Eye (tissue), 1 donor: Measurements from ENCODE around the gene NXPH4.

Experiments used
- DNase-seq: peaks from one replicate; pipeline ENCODE4 v3.0.0-alpha.2; 2015

NXPH4 gene

DNA sequence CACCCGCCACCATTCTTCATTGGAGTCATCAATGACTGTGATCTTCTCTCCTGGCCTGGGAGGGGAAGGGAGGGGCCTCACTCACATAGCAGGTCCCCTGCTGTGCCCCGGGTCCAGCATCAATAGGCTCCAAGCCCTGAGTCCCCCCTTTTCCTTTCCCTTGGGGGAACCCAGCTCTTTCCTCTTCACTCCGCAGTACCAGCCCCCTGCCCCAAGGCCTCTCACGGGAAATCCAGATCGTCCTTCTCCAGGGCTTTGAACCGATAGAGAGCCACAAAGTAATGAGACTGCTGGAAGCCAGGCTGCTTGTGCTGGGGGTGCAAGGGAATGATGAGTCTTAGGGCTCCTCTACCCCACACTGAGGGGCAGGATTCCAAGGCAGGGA lies 27.7 kb downstream of the NXPH4 start:
- DNase-seq, result no peak

DNA sequence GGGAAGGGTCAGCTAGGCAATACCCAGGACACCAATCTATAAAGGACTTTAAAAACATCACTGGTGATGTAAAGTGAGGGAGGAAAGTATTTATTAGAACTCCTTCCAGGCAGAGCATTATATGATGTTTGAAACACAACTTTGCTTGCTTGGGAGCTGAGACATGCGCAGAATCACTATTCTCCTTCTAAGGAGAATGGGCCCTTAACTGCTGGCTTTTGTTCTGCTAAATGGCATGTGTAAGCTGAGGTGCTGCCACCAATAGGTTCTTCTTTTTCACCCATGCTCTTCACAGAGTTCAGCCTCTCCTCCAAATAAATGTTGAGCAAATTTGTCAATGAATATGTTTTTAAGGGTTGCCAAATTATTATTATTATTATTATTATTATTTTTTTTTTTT lies 30.4 kb downstream of the NXPH4 start:
- DNase-seq, result no peak

DNA sequence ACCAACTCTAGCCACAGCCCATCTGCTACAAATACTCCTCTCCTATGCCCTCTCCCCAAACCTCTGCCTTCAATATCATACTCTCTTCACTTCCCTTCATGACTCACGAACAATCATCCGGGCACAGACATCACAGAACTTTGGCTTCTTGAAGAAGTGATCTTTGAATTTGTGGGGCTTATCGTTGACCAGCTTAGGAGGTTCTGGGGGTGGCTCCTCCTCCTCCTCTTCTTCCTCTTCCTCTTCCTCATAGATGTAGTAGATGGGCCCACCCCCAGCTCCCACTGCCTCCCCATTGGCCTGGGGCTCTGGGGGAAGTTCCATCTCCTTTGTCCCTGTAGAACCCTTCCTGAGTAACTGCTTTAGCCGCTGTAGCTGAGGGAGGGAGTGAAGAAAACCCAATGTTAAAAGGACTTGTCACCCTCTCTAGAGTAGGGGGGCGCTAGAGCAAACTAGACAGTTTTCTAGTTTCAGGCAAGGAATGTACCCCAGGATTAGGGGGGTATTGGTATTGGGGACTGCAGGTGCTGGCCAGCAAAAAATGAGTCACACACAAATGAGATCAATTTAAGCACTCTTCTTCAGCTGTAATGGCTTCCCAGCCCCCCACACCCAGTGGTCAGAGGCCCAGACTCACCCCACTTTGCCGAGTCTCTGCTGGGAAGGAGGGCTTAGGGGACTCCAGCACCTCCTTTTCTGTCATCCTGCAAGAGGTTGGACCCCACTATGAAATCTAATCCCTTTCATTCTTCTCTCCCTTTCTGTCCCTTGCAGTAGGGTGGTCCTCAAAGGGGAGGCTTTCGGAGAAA lies 32.5 kb downstream of the NXPH4 start:
- DNase-seq, result no peak

DNA sequence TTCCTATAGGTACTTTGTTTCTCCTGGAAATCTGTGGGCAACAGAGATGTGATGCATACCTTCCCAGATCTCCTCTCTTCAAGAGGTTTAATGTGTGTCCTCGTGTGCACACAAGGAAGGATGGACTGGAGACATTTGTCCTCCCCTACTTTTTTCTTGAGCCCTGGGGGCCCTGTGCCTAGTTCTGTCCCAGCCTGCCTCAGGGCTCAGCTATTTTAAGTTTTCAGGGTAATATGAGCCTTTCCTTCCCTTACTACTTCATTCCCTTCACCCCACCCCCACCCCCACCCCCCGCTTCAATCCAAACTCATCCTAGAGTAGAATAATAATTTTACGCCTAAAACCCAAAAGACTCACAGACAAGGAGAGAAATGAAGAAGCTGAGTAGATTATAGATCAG lies 33.9 kb downstream of the NXPH4 start:
- no peak for DNase-seq

DNA sequence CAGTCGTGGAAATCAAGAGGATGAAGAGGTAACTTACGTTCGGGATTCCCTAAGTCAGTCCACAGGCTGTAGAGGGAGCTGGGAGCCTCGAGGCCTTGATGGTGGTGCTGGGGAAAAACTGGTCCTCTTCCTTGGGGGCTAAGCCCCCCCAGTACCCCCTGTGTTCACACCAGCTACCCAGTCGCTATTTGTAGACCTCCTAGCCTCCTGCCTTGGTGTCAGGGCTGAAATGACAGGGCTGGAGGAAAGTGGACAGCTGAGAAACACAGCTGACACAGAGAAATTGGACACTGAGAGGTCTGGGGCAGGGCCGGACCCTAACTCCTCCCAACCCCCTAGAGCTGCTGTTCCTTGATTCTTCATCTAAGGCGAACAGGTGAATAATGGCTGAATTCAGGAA lies 34.4 kb downstream of the NXPH4 start, which contains the start of gene STAC3:
TSS of gene STAC3 (minus strand) at position 232 of the 400 bp plus-strand sequence. CDS start 1,551 bp downstream, outside the sequence.
- no peak for DNase-seq

DNA sequence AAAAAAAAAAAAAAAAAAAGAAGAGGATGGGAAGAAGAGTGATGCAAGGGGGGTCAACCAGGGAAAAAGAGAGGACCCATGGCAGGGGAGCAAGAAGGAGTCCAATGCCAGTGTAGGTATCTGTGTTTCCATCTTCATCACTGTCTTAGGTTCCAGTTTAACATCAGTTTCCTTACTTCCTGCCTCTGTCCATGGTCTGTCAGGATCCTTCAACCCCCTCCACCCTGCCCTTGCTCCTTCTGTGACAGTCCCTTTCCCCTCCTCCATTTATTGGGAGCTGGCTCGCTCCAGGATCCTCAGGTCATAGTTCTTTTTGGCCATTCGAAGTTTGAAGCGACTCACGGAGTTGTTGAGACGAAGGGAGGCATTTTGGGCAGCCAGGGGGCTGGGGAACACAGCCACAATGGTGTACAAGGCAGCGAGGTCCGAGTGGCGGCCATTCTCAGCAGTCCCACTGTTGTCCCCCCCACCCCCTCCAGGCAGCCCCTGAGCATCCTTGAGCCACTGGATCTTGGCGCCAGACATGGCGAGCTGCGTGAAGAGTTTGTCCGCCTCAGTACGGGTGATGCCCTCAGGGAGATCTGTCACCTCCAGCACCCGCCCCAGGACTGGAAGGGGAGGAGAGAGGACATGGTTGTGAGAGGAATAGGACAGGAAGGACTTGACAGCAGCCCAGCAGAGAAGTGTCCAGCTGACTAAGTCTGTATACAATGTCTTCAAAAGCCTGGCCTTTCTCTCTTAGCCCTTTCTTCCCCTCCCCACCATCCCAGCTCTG lies 38.1 kb downstream of the NXPH4 start:
- no peak for DNase-seq

DNA sequence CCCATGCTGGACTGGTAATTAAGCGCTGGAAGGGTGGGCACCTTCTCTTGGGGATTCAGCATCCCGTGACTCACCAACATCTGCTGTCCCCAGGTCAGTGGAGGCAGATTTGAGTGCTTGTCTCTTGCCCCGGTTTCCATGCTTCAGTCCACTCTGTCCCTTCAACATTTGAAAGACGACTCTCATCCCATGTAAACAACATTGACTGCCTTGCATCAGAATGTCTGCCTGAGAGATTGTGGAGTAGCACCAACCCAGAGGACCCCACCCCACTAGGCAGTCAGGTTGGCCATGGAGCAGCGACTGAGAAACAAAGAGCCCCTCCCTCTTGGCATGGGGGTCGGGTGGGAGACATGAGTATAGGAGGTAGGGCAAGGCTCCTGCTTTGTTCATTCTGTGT lies 39.3 kb downstream of the NXPH4 start:
- DNase-seq, result no peak

DNA sequence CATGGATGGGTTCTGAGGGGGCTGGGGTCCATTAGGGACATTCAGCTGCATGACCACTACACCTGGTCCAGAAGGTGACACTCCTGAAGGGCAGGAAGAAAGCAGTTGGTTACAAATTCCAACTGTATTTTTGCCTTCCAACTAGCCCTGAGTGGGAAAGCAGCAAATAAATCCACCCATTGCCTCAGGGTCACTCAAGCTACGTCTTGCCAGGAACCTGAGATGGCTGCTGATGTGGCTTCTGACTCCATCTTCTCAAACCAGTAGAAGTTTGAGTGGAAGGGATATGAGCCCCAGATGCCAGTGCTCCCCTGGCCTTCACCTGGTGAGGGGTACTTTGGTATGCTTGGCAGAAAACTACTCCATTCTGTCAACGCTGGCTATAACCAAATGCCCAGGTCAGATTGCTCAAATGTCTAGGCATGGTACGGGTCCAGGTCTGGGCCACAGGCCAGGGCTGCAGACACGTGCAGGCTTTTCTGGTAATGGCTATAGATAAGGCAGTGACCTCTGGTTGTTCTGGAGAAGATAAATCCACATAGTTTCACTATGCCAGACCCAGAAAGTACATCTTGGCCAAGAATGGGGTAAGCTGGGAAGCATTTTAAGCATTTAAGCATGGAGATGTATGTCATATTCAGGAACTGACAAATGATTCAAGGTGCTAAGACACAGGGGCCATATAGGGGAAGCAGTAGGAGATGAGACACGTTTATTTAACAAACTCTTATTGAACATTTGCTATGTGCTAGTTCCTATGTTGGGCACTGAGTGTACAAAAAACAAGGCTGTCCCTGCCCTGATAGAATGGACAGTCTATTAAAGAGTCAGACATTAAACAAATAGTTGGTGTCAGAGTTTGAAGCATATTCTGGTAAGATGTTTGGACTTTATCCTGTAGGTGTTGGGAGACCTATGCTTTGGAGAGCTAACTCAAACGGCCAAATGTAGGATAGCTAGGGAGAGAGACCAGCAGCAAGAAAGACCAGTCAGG lies 42.7 kb downstream of the NXPH4 start:
- no peak for DNase-seq

DNA sequence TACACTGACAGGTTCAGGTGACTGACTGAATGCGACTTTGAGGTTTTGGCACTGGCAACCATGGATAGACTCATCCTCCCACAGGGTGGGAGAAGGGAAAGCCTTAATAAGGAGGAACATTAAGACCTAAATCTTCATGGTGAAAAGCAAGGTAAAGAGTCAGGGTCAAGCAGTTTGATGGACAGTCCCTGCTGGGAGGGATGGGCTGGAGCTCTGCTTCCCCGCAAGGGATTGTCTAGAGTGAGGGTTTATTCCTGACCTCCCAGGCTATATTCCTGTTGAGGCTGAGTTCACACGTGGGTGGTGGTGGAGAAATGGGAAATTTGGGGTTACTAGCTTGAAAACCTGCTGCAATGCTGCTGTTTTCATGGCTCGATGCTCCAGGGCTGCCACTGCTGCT lies 43.8 kb downstream of the NXPH4 start:
- DNase-seq, result no peak

DNA sequence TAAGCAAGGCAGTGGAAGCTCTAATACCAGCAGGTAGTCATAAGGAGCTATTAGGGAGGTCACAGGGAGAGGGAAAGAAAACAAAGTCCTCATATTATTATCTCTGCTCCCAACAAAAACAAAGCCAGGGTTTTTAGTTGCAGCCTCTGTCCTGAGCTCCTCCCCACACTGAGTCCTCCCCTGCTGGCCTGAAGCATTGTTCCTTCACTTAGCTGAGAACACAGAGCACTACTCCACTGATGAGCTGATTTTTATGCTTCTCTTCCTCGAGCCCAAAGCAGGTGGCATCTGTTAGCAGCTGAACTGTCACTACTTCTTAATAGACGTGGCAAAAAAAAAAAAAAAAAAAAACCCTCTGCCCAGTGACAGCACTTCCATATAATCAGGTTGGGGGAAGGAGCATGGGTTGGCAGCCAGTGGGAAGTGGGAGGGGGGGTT lies 44.9 kb downstream of the NXPH4 start:
- peak; percentile 71 for DNase-seq

DNA sequence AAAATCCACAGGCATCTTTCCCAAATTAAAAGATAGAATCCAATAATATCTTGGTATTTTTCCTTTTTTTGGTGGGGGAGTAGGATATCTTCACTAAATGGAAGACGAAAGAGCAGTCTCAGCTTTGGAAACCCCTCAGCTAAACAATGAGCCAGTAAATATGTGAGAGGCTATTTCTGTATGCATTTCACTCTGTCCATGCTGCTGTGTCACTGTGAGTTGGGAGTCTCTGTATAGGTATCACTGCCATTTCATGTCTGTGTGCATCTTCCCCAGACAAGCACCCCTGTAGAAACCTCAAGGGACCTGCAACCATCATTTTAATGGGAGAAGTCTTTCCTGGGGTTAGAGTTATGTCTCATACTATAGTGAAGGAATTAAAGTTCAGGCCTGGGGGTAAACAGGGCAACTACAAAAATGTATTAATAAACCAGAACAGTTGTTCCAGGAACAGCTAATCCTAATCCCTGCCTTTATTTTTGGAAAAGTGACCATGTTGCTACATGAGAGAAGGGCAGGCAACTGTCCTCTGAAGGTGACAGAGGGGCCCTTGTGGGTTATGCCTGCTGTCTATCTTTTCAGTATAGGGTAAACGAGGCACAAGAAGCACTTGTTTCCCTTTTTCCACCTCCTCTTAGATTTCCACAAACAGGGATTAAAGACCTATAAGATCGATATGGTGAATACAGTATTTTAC lies 45.7 kb downstream of the NXPH4 start:
- DNase-seq, result no peak

DNA sequence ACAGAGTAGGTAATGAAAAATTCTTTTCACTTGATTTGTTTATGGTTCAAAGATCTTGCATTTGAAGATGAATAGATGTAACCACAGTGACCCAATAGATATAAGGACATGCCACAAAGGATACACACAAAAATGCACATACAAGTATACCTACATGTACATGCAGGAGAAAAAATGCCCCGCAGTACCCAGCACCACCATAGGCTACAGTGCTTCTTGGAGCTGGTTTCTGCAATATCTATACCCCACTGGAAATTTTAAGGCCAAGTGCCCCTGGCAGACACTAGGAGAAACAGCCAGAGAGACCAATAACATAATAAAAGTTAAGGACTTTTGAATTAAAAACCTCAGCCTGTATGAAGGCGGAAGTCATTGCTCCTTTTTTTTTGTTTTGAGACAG lies 46.5 kb downstream of the NXPH4 start:
- no peak for DNase-seq

DNA sequence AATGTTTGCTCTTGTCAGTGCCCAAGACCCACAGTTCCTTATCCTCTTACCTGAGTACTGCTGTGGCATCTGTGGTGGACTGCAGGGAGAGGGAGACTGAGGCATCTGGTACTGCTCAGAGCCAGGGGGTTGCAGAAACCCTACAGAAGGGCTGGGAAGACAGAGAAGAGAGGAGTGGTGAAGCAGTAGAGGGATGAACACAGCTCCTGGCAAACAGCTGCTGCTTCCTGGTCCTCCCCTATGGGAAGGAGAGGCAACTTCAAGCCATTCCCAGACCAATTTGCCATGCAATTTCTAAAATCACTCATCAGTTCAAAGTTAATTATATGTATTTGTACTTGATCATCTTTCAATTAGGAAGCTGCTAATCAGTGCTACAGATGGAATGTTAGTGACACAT lies 50.1 kb downstream of the NXPH4 start:
- DNase-seq, result no peak

DNA sequence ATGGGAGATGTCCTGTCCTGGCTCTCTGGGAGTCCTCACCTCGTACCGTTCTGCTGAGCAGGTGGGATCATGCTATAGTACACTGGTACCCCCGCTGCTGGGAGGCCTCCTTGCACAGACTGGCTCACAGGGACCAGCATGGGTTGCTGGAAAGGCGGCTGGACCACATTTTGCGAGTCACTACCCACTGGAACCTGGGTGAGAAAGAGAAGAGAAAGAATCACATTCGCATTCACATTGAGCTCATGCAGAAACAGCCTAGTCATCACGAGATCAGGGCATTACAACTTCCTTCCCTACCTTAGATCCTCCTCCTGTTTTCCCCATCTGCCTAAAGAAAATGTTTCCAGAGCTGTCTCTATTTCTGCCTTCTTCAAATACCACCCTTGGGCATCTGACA lies 51.7 kb downstream of the NXPH4 start:
- DNase-seq, result no peak

DNA sequence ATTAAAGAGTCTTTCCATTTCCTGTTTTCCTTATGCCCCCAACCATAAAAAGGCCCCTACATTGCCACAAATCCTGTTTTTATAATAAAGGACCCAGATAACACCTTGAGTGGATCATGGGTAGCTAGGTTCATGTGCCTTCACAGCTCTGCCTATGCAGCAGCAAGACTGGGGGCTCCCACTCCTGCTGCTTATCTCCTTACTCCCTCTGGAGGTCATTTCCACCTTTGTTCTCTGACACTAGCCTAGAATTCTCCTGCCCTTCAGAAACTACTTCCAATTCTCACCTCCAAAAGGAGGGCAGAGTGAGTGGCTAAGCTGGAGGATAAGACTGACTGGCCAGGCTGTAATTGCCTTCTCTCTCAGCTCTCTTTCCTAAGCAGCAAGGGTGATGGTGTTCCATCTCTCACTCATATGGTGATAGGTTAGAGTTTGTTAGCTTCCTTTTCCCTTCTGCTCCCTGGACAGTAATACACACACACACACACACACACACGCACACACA lies 54.4 kb downstream of the NXPH4 start:
- no peak for DNase-seq

DNA sequence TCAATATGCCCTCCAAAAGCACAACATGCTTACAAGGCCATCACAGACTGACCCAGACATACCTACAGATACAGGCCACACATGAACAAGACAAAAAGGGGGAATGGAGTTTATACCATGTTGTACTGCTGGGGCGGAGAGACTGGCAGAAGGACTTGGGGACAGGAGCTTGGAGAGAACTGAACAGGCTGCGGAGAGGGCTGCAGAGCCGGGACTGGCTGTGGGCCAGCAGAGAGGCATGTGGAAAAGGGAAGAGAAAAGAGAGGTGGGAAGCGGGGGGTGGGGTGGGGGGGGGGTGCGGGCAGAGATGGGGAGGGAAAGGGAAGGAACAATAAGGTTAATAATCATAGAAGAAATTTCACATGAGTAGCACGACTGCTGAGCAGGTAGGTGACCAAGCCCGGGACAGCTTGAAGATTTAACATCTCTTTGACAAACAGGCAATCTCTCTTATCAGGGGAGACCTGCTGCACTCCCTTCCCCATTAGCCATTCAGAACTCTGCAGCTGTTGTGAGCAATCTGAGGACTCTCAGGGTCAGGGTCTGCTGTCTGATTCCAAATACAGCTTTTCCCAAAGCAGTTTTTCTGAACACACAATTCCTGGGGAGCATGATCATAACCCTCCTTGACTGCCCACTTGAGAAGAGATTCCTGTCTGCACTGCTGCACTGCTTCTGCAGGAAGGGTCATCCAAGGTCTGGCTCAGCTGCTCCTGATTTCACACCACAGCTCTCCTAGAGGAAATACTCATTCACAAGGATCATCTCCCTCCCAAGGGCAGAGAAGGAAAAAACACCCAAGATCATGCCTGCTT lies 56.0 kb downstream of the NXPH4 start:
- DNase-seq, result no peak

DNA sequence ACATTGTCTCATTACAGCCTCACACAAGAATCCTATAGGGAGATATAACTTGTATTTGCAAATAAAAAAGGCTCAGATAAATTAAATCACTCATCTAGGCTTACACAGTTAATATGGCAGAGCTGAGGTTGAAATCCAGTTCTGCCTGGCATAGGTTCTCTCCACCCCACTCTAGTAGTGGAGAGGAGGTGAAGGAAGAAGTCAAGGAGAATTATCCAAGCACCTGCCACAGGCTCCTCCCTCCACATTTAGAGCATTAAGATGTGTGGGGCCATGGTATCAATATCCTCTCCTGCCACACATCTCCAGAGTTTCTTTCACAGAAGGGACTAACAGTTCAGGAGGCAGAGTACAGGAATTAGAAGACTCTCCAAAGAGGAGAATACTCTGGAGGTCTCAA lies 56.9 kb downstream of the NXPH4 start:
- DNase-seq, result no peak
